Esophagus muscularis mucosa (tissue), 4 donors: ENCODE results near the gene SPATA2L.

Experiments used
- CTCF ChIP-seq, 3 experiments: fragments of 200-600 bp in 2 of 3; fragments of 450-650 bp in 1 of 3; sonication (generic) in 2 of 3; IDR thresholded peaks; one replicate each; pipeline ENCODE4 v1.5.1; 2017 to 2019; ENCODE audit warnings: antibody characterized with exemption in 3 of 3, mild to moderate bottlenecking in 2 of 3, moderate library complexity in 1 of 3
- EP300 ChIP-seq: sonication (generic); formaldehyde crosslinking; IDR thresholded peaks from one replicate; pipeline ENCODE4 v1.6.1; 2017; ENCODE audit warnings: antibody characterized with exemption
- POLR2A ChIP-seq: fragments of 450-650 bp; IDR thresholded peaks from one replicate; pipeline ENCODE4 v1.6.1; 2017; ENCODE audit warnings: antibody characterized with exemption, moderate library complexity, mild to moderate bottlenecking, low read depth
- POLR2AphosphoS5 ChIP-seq, 2 donors: sonication (generic); formaldehyde crosslinking; IDR thresholded peaks; one replicate each; pipeline ENCODE4 v1.6.1; 2017; ENCODE audit warnings: antibody characterized with exemption in 2 of 2

GRCh38 chr16:89661215-89661614, 40.3 kb downstream of the SPATA2L start:
- TF ChIP-seq POLR2A (no peak), CTCF (IDR thresholded peaks at IDR 0.05) (no peak), POLR2AphosphoS5 (IDR thresholded peaks at IDR 0.05) (no peak), EP300 (no peak)
